Endothelial cell (in vitro differentiated cells): ENCODE measurements around the gene DEDD. TPM values are rescaled to one million over a fixed set of nuclear protein-coding genes. Genes with fewer than 3 reads are reported as not detected.

Source experiments
- DNase-seq: peaks from one replicate; pipeline ENCODE4 v3.0.0; 2021; ENCODE audit warnings: low spot score
- H3K27ac Mint-ChIP-seq: one replicate; pipeline ENCODE4 v1.8.0; 2021; ENCODE audit warnings: mixed read lengths, inconsistent platforms; ENCODE audit not compliant: unreplicated experiment
- H3K27me3 Mint-ChIP-seq: one replicate; pipeline ENCODE4 v1.8.0; 2021; ENCODE audit warnings: mild to moderate bottlenecking, moderate library complexity, mixed read lengths, inconsistent platforms; ENCODE audit not compliant: unreplicated experiment
- H3K36me3 Mint-ChIP-seq: one replicate; pipeline ENCODE4 v1.8.0; 2021; ENCODE audit warnings: mild to moderate bottlenecking, low read depth, mixed read lengths, inconsistent platforms; ENCODE audit not compliant: unreplicated experiment
- H3K4me1 Mint-ChIP-seq: one replicate; pipeline ENCODE4 v1.8.0; 2021; ENCODE audit warnings: mild to moderate bottlenecking, mixed read lengths, inconsistent platforms; ENCODE audit not compliant: unreplicated experiment
- H3K4me3 Mint-ChIP-seq: one replicate; pipeline ENCODE4 v1.8.0; 2021; ENCODE audit warnings: mild to moderate bottlenecking, mixed read lengths, inconsistent platforms; ENCODE audit not compliant: unreplicated experiment
- H3K9me3 Mint-ChIP-seq: one replicate; pipeline ENCODE4 v1.8.0; 2021; ENCODE audit warnings: mixed read lengths, inconsistent platforms; ENCODE audit not compliant: unreplicated experiment
- CTCF ChIP-seq: fragments of 200-600 bp; sonication (generic); IDR thresholded peaks from one replicate; pipeline ENCODE4 v1.5.0; 2021; ENCODE audit warnings: antibody characterized with exemption; ENCODE audit not compliant: unreplicated experiment
- total RNA-seq: library from RNA; stranded (reverse); fragmentation: NEBNext Ultra II Directional; extraction: Animal tissue kit (Norgen Biotek cat#: 25700); gene quantifications from one replicate; pipeline ENCODE4 v1.2.1, GENCODE V29; 2021; ENCODE audit not compliant: unreplicated experiment

The DEDD gene
- total RNA-seq, 1 donor from 2014 or later = 133 TPM

DNA sequence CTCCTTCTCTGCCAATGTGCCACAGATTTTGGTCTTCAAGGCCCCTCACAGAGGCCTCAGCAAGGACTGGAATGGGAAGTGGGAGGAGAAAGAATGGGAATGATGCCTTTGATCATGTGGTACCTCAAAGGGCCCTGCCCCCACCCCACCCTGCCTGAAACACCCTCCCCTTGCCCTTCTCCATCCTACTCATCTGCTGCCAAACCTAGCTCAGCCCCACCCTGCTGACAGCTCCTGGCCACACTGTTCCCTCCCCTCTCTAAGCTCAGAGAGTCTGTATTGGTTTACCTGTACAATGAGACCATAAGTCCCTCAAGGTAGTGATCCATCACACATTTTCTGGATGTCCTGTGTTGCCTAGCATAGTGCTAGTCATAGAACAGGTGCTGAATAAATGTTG, 56.1 kb downstream of the DEDD start:
- DNase-seq = no peak
- no peaks in the 10 kb centered on the region for H3K4me1 Mint-ChIP-seq
- no peaks in the 10 kb centered on the region for H3K9me3 Mint-ChIP-seq
- no peak for TF ChIP-seq CTCF
- peaks cover 13% of the 10 kb centered on the region for H3K27me3 Mint-ChIP-seq
- H3K27ac Mint-ChIP-seq = no peak overlapping the region
- H3K4me3 Mint-ChIP-seq = no peak overlapping the region
- peaks cover 3% of the 10 kb centered on the region for H3K36me3 Mint-ChIP-seq

DNA sequence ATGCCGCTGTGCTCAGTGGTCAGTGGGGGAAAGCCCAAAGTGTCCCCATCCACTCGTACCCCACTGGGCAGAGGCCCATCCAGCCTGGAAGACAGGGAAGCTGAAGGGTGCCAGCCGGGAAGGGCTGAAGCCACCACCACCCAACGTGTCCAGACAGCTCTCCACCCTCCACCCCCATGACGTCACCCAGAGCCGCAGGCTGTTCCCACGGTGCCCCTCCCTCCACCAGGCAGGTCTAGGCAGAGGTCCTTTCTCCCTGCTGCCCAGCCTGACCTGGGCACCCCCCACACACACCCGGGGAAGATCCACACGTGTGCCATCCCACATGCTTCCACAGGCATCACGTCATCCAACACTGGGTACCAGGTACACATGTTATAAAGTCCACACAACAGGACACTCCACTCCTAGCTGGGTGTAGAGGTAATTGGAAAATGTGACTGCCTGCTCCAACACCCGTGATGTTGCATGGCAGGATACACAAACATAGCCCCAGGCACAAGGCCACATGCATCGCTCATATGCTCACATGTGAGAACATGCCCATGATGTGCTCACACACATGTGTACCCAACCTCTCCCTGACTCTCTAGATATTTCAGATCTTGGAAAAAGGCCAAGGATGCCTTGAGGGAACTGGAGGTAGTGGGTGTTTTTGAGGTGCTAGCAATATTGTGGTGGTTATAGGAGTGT, 57.6 kb downstream of the DEDD start:
- H3K36me3 Mint-ChIP-seq = peaks cover 3% of the 10 kb centered on the region
- H3K27ac Mint-ChIP-seq = no peak overlapping the region

GRCh38 chr1:161073474-161074121, 58.9 kb downstream of the DEDD start:
- Mint-ChIP-seq H3K36me3 (peaks cover 3% of the 10 kb centered on the region), H3K4me3 (no peak overlapping the region), H3K27ac (no peak overlapping the region), H3K9me3 (no peaks in the 10 kb centered on the region), H3K27me3 (peaks cover 10% of the 10 kb centered on the region), H3K4me1 (peaks cover 8% of the 10 kb centered on the region)
- TF ChIP-seq CTCF = no peak
- DNase-seq = no peak

More for the DNA sequence above, 57.6 kb downstream of the DEDD start:
- no peak for TF ChIP-seq CTCF
- Mint-ChIP-seq H3K27me3 (peaks cover 9% of the 10 kb centered on the region), H3K9me3 (no peaks in the 10 kb centered on the region), H3K4me3 (no peak overlapping the region), H3K4me1 (no peaks in the 10 kb centered on the region)
- DNase-seq = no peak

DNA sequence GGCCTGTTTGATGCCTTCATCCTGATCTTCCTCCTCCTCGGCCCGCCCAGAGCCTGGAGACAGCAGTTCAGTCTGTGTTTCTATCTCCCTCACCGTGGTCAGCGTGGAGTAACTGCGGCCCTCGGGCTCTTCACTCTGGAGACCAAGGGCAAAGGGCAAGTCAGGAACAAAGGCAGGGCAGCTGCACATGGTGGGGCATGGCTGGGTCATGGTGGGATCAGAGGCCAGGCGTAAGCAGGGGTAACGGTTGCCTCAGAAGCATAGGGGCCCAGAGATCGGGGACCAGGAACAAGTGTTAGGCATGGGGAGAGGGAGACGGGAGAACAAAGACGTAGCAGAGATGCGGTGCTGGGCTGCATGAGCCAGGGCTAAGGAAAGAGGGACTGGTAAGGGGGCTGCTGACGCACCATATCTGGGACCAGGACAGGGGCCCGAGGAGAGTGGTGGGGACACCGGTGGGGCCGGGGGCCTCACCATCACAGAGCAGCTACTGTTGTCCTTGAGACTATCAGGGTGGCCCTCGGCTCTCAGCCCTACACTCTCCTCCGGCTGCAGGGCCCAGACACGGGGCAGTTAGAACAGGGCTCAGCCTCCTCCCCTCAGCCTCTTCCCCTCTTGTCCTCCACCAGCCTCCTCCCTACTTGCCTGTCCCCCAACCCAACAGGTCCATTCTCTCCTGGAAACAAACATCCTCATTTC, 59.6 kb downstream of the DEDD start:
- Mint-ChIP-seq H3K9me3 (no peaks in the 10 kb centered on the region), H3K4me3 (no peak overlapping the region), H3K4me1 (peaks cover 15% of the 10 kb centered on the region), H3K36me3 (peaks cover 3% of the 10 kb centered on the region), H3K27me3 (peaks cover 10% of the 10 kb centered on the region), H3K27ac (no peak overlapping the region)
- no peak for TF ChIP-seq CTCF
- no peak for DNase-seq
